Kidney capillary endothelial cell (primary cell): ENCODE results near the gene PSMC1.
"Not testable (repeated sequence)": the region's sequence is repeated elsewhere in the genome, so short reads cannot be mapped to it uniquely, and the experiment has no call there.

Experiments
- DNase-seq: peaks from one replicate; pipeline ENCODE4 v3.0.0-alpha.2; 2018; ENCODE audit warnings: low spot score

The PSMC1 gene

DNA sequence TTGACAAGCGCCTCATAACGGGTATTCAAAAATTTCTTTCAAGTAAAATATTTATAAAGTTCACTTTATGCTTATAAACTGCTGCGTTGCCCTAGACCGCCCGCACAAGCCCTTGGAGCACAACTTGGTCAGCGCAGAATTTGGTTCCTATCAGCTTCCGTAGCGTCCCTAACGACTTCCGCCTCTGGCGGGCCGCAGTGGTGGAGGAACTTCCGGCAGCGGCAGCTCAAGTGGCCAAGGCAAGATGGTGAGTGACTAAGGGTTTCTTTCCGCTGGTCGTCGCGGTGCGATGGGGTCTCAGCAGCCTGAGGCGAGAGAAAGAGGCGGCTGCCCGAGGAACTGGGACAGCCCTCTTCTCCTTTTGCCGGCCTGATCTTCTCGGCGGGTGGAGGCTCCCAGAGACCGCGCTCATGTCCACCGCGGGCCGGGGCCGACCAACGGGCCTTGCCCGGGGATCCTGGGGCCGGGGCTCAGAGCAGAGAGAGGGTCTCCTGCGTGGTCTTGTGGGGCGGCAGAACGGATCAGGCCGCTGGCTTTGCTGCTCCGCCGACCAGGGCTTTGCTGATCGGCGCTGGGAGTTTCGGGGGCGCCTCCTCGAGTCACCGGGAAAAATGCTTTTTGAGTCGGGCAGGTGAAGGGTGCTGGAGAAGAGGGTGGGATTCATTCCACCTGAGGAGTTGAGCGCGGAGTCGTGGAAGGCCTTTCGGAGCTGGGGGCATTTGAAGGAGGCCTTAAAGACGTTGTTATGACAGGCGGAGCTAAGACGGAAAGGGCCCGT, at the start of gene PSMC1:
Gene PSMC1, plus strand, starts transcription at position 200 of the 778 bp plus-strand sequence. Its CDS starts 45 bp downstream, at position 245.
- DNase-seq: peak; percentile 95

DNA sequence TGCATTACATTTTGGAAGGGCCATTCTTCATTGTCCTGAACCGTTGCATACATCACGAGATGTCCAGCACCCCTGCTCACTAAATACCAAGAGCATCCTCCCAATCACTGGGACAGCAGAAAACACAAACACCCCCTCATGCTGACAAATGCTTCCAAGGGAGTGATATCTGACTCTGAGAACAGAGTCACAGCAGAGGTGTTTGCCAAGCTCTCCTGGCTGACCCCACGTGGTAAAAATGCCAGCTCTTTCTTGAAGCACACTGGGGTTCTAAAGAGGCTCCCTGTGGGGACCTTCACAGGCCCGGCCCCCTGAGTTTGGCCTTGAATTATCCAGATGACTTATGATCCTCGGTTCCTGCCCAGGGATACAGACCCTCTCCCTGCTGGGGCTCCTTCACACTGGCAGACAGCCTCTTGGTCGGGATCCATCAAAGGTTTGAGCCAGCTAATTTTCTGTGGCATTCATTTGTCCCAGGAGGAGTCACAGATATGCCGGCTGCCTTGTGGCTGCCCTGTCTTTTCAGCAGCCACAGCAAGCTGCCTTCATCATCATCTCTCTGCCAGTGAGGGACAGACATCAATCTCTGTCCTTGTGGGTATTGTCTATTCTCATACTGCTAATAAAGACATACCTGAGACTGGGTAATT, 43.1 kb upstream of the PSMC1 start:
- no peak for DNase-seq

DNA sequence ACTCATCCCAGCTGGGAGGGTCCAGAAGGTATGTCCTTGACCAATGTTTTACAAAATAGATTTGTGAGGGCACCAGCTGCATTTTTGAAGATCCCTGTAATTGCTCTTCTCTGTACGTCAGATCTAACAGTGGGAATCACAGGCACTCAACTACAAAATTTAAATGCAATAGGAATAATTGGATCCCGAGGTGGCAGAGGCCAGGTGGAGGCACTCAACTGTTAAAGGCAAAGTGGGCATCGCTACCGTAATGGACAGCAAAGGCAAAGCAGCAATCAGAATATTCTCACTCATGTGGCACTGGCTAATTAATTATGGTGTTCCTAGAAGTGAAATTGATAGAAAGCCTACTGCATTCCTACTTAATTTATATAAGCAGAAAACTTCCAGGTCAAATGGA, 27.9 kb upstream of the PSMC1 start:
- DNase-seq: no peak

DNA sequence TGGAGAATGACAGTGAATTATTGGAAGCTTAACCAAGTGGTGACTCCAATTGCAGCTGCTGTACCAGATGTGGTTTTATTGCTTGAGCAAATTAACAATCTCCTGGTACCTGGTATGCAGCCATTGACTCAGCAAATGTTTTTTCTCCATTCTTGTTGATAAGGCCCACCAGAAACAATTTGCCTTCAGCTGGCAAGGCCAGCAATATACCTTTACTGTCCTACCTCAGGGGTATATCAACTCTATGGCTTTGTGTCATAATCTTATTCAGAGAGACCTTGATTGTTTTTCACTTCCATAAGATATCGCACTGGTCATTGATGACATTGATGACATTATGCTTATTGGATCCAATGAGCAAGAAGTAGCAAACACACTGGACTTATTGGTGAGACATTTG, 26.4 kb upstream of the PSMC1 start:
- DNase-seq: not testable (repeated sequence)

DNA sequence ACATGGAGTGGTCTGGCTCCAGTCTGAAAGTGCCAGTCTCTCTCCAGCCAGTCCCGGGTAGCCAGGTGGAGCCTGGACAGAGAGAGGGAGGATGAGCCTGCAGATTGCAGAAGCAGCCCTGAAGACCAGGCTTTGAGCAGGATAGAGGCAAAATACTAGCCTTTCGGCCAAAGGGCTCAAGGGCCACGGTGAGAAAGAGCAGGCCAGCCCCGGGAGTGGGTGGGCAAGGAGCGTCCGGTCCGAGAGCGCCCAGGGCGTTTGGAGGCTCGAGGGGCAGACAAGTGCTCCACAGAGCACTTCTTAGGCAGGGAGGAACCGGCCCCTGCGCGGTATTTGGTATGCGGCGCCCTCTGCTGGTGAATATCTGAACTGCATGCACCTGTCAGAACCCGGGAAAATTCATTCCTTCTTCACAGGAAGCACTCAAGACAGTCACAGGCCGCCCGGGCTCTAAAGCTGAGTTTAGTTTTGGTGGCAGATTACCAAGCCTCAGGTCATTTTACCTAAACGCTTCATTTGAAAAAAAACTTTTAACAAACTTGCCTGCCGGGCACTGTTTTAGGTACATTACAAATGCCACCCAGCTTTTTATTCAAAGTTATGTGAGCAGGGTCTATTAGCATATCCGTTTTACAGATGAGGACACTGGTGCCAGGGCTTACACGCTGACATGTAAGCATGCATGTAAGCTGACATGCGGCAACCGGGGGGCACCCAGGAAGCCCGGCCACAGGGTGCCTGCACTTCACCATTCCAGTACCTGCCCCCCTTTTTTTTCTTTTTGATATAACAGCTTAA, 21.0 kb upstream of the PSMC1 start:
- DNase-seq: peak; percentile 47

DNA sequence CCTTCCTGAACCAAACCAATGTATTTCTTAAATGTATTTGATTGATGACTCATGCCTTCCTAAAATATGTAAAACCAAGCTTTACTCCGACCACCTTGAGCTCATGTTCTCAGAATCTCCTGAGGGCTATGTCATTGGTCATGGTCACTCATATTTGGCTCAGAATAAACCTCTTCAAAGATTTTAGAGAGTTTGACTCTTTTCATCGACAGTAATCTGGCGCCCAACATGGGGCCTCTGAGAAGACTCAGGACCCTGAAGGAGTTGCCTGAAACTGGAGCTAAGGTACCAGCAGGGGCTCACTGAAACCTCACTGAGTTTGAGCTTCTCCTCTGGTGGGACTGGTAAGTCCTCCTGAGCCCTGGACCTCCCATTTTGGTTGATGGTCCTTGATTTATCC, 17.2 kb upstream of the PSMC1 start:
- no peak for DNase-seq

DNA sequence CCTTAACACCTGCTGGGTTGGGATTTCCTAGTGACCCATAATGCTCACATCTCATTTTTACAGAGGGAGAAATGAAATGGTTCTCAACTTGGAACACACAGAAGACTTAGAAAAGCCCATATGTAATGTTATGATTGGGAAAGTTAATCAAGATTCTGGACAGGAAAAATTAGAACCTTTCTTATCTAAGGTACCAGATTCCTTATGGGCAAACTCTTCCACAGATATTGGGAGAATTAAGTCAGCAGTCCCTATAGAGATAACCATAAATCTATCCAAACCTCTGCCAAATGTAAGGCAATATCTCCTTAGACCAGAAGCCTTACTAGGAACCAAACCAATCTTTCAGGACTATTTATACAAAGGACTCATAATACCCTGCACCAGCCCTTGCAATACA, 13.9 kb upstream of the PSMC1 start:
- DNase-seq: no peak

DNA sequence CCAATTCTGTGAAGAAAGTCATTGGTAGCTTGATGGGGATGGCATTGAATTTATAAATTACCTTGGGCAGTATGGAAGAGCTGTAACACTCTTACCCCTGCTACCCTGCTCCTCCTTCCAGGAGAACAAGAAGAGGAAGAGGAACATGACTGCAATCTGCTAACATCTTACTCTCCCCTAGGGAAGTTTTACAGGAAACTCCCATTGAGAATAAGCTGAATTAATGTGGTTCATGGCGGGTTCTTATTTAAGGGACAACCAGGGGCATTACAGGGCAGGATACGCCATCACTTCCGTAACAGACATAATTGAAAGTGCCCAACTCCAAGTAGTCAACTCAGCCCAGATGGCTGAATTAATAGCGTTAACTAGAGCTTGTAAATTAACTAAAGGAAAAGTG, 9.4 kb upstream of the PSMC1 start:
- DNase-seq: no peak

DNA sequence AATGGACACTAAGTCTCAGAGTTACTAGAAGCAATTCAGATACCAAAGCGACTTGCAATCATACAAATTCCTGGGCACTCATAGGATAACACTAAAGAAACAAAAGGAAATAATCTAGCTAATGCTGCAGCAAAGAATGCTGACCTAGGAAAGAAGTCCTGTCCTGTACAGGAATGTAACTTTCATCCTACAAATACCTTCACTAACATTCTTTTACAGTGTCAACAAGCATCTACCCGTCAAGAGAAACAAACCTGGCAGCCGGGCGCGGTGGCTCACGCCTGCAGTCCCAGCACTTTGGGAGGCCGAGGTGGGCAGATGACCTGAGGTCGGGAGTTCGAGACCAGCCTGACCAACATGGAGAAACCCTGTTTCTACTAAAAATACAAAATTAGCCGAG, 8.9 kb upstream of the PSMC1 start:
- not testable (repeated sequence) for DNase-seq

DNA sequence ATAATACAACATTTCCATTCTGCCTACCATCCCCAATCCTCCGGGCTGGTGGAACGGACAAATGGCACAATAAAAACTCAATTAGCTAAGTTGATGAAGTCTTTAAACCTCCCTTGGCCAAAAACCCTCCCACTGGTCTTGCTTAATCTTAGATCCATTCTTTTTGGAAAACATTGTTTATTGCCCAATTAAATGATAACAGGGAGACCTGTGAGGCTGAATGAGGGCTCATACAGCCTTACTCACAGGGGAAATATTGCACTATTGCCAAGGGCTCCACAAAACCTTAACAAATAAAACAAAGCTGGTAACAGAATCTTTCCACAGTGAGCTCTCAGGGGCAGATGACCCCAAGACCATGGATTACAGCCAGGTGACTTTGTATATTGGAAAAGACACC, 7.8 kb upstream of the PSMC1 start:
- no peak for DNase-seq

DNA sequence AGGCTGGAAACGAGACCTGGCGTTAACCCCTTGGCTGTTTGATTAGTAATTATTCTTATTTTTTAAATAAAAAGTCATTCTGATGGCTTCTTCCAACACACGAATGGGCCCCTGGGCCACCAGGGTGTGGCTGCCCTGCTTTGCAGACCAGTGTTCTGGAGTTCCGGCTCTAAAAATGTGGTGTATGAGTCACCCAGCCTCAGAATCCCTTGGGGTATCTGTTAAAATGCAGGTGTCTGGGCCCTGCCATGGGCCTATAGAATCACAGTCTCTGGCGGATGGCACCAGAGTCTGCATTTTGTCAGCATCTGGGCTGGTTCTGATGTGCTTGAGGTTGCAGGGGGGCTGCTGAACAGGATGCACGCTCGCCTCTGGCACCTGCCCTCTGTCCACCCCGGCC, 2.5 kb upstream of the PSMC1 start:
- DNase-seq: no peak

DNA sequence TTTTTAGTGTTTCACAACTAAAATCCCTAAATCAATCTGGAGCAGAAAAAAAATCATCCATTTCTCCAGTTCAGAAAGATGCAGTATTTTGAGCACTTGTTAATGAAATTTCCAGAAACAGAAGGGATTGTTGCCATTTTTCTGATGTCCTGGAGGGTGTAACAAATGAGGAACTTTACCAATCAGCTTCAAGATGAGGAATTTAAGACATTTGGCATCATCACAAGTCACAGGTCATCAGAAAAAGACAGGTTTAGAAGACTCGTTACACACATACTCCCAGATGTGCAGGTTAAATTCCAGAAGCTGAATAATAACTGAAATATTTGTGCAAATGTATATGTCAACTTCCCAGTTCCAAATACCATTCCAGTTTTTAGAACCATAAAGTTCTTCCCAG, 482 bp upstream of the PSMC1 start:
- DNase-seq: no peak

DNA sequence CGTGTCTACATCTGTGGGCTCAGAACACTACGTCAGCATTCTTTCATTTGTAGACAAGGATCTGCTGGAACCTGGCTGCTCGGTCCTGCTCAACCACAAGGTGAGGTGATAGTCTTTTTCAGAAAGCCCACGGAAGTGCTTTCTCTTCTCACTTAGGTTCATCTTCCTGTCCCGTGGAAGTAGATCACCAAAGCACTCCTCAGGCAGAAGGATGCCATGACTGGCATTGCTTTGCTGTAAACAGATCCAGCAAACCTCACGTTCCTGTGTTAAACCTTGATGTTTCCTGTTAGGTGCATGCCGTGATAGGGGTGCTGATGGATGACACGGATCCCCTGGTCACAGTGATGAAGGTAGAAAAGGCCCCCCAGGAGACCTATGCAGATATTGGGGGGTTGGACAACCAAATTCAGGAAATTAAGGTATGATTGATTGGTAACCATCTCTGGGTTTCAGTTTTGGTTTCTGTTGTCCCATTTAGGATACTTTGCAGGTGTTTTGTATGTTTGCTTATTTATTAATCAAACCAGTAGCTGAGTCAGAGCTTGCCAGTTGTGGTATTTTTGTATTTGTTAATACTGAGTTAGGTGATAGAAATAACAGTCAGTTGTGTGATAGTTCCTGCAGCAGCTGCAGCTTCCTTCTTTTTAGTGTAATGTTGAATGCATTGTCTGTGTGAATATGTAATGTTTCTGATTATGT, 7.5 kb downstream of the PSMC1 start:
- no peak for DNase-seq

DNA sequence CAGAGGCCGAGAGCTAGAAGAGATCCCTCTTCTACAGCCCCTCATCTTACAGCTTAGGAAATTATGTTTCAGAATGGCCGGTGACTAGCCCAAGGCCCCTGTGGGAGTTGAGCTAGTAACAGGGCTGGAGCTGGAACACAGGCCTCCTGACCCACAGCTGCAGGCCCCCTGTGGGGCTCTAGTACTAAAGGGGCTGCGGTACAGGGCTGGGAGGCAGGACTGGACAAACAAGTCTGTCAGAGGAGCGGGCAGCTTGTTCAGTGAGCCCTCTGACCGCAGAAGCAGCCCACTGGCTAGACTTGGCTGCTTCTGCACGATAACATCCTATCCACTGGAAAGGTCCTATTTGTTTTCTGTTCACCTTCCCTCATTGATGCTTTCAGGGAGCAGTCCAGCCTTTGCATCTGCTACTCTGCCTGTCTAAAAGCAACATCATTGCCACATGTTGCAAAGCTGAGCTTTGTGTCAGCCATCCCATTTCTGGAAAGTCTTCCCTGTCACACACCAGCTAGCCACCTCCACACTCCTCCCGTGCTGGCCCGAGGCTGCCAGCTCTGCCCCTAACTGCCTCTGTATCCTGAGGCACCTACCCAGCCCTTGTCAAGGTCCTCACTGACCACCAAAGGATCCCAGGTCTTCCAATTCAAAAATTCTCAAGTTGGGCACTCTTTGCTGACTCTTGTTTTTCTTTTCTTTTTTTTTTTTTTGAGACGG, 10.2 kb downstream of the PSMC1 start:
- no peak for DNase-seq

DNA sequence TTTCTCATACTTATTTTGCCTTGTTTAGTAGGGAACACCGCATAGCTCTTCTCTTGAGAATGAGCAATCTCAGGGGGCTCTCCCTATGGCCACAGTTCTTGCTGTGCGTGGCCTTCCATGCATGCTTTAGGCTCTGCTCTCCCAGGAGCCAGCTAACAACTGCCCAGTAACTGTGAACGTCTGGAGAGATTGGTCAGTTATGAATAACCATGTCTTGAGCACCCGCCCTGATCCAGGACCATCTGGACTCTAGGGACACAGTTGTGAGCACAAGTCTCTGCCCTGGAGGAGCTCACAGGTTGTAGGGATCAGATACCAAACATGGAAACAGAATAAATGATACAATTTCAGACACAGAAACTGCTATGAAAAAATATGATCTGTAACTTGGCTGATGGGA, 12.1 kb downstream of the PSMC1 start:
- DNase-seq: no peak

DNA sequence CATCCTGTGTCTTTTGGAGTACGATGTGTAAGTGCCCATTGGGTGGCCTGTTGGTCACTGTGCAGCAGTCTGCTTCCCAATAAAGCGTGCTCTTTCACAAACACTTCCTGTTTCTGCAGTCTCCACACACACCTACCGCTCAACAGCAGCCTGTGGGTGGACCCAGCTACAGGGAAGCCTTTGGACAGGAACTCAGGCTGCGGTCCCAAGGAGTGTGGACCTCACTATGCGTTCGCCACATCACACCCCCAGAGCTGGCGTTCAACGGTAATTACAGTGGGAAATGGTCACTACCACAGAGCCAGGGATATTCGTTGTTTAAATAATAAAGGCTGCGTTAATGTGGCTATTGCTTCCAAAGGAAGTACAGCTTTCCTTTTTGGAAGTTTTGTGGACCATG, 16.2 kb downstream of the PSMC1 start:
- DNase-seq: no peak

DNA sequence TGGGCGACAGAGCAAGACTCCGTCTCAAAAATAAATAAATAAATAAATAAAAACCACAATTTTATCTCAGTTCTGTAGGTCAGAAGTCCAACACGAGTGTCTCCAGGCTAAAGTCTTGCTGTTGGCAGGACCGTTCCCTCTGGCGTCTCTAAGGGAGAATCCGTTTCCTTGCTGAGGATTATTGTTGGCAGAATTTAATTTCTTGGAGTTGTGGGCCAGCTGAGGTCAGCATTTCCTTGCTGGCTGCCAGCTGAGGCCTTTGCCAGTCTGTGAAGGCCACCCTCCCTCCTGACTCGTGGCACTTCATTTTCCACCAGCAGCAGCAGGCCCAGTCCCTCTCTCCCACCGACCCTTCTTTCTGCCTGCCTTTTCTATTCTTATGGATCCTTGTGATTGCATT, 17.2 kb downstream of the PSMC1 start:
- DNase-seq: no peak

DNA sequence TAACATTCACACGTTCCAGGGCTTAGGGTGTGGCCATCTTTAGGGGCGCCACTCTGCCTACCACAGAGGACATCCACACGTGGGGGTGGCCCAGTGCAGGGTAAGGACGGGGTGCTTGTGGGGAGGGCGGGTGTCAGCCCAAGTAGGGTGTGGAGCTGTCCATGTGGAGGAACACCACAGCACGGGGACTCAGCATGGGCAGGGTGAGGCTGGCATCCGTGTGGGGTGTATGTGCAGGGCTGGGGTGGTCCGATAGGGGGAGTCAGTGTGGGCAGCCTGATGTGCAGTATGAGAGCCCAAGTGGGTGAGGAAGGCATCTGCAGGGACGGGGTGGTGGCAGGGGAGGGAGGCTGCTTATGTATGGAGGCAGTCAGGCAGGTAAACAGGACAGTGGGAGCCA, 17.7 kb downstream of the PSMC1 start:
- DNase-seq: no peak

DNA sequence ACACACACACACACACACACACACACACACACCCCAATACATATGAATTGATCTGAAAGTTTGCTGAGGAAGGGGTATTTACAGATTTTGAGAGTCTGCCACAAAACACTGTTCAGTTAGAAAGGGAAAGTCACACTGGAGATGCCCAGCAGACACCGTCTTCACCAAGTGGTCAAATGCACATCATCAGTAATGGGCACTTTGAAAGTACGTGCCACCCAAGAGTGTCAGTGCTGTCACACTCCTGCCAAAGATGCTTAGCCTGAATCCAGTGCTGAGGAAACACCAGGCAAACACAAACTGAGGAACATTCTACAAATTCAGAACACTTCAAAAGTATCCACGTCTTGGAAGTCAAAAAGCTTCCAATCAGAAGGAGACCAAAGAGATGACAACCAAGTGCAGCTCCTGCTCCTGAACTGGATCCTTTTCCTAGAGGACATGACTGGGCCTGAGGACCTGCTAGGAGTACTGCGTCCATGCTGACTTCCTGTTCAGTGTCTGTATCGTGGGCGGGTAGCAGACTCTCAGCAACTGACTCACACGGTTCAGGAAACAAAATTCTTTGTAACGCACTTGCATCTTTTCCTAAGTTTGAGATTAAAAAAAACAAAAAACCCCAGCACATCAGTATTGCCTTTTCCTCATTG, 18.6 kb downstream of the PSMC1 start:
- DNase-seq: peak; percentile 96

DNA sequence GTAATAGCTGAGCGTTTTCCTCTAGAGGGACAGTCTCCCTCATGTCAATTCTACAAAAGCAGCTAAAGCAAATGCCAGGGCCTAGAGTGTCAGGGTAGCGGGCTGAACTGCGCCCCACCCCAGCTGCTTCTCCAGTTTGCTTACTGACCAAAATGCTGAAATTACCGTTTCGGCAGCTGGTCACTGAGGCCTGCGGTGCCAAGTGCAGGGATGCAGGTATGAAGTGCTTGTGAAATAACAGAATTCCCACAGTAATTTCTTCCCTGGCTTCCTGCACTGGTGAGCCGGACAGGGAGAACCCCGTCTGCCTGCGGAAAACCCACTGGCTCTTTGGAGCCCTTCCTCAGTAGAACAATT, 19.1 kb downstream of the PSMC1 start:
- no peak for DNase-seq

DNA sequence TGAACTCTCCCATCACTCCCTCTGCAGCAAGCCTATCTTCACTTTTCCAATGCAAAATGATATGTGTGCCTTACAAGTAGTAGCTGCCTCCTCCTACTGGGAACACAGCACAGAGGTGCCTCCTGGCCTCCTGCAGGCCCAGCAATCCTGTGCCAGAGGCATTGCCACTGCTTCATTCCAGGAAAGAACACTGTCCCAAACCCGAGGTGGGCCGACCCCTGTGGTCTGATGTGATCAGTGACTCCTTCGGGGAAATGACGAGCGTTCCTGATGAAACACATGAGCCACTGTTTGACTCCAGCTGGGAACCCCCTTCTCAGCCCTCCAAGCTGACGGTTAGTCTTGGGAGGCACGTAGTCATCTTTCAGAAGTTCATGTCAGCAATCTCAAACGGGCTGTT, 19.5 kb downstream of the PSMC1 start:
- DNase-seq: no peak
